ENCODE measurements around the gene OLFML1.

Gene OLFML1

GRCh38 chr11:7533199-7534041 is 48.1 kb downstream of the OLFML1 start:
- no peak for DNase-seq

DNA sequence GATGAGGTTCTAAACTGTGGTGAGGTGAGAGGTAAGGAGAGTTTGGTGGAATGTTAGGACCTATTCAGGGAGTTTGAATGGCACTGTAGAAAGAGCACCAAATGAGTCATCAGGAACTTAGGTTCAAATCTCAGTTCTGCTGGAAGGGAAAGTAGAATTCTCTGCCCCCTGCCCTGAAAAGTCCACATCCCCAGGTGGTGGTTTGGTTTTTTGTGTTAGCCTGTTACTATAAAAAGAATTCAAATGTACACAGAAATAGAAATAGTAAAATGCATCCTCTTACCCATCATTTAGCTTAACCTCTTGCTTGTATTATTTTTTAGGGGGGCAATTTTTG is 48.7 kb downstream of the OLFML1 start:
- no peak for DNase-seq

GRCh38 chr11:7536100-7536499 is 50.8 kb downstream of the OLFML1 start:
- DNase-seq, result no peak

GRCh38 chr11:7537265-7537664 is 52.0 kb downstream of the OLFML1 start:
- DNase-seq, result no peak

- DNase-seq, result no peak
Observed at GRCh38 chr11:7538031-7538430, 52.7 kb downstream of the OLFML1 start.

DNA sequence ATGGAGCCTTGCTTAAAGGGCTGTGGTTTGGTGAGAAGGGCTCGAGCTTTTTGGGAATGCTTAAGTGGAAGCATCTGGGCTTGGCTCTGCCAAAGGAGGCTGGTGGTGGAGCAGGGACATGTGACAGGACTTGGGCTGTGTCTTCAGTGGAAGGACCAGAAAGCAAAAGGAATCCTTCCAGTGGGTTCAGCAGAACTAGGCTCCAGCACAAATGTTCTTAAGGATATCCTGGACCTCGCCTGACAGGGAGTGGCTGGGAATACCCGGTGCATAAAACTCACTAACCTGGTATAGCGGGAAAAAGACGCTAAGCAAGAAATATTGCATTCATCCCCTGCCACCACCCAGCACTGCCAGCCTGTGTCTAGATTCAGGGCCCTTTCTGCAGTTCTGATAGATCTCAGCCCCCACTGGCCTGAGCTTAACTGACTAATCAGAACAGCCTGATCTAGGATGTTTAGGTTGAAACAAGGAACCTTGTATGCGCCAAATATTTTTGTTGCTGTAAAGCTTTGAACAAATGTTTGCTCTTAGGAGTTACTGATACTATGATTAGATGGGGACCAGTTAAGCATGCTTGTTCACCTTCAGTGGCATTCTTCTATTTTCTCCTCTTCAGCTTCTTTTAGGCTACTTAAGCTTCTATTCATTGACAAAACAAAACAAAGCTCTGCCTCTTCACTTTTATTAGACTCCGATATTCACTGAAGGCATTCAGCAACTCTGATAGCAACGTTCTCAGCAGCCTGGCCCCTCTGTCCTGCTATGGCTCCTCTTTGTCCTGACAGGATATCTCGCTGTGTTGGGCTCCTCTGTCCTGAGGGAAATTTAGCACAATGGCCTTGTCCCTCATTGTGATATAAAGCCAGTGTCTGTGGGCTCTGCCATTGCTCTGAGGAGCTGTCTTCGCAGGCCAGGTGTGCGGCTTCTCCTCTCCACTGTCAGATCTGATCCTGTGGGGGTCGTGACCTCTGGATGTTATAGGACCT is 53.5 kb downstream of the OLFML1 start:
- DNase-seq, result no peak

- no peak for DNase-seq
Observed at GRCh38 chr11:7540830-7541555, 55.7 kb downstream of the OLFML1 start.

GRCh38 chr11:7543302-7543701 is 58.0 kb downstream of the OLFML1 start:
- DNase-seq, result no peak

GRCh38 chr11:7544021-7544420 is 58.7 kb downstream of the OLFML1 start:
- DNase-seq, result no peak

GRCh38 chr11:7545611-7546010 is 60.3 kb downstream of the OLFML1 start:
- no peak for DNase-seq

DNA sequence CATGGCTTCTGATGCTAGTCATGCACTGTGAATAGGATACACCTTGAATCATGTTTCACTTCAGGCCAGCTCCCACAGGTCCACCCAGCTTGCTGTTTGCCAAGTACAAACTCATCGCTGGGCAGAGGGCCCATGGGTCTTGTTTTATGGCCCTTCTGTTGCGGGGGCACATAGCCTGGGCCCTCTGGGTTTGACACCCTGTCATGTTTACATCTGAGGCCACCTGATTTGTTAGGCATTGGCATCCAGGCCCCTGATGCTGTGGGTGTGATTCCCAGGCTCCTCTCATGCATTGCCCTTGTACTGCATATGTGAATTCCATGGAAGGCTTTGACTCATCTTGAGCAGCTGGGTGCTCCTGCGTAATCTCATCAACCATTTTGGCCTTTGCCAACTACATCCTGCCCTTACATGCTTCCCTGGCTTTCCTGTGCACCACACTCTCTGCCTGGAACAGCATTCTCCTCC is 61.1 kb downstream of the OLFML1 start:
- no peak for DNase-seq

DNA sequence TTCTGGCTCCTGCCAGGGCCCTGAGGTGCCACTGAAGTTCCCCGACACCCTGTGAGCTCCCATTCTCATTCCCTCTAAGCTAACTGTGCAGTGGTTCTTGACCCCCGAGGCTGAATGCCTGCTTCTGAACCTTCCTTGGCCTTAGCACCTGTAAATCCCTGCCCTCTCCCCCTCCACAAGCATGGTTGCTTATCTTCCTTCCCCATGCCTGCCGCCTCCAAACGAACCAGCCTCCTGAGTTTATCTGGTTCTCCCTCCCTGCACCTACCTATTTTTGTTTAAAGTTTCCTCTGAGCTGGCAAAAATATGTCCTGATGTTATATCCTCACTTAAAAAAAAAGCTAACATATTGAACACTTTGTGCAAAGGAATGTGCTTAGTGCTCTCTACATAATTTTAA is 62.4 kb downstream of the OLFML1 start:
- DNase-seq, result no peak

DNA sequence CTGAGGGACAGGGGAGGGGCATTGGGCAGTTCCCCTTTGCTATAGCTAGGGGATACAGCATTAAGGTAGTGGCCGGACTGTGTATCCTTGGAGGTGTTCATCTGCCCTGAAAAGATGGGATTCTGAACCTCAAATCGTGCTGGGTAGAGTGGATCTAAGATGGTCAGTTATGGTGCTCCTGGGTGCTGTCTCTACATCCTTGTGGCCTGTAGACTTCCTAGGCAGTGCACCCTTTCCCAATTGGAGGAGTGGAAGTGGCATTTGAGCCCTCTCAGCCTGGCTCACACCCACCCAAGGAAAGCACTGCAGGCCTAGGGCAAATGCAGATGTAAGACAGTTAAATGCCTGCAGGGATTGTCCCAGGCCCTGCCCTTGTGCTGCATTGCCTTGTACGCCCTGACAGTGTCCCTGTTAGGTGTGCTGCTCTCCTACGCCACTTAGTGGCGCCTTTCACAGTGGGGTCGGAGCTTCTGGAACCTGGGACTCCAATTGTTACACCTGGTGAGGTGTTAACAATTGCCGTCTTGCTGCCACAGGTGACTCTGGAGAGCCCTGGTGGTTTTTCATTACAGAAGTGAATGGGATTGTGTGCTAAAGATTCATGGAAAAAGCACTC is 63.5 kb downstream of the OLFML1 start:
- no peak for DNase-seq

- DNase-seq, result no peak
Observed at GRCh38 chr11:7549681-7550080, 64.4 kb downstream of the OLFML1 start.

DNA sequence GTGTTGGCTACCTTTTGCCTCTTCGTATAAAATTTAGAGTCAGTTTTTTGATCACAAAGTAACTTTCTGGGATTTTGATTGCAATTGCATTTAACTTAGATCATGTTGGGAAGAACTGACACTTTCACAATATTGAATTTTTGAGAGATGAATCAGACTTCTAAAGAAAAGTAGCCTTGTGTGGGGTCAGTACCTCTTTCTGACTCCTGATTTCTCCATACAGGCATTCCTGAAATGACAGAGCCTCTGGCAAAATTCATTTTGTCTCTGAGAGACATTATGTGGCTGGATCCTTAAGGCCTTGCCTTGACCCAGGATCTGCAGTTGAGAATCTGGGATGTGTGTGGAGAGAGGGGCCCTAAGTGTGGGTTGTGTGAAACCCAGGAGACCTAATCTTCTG is 66.3 kb downstream of the OLFML1 start:
- no peak for DNase-seq

DNA sequence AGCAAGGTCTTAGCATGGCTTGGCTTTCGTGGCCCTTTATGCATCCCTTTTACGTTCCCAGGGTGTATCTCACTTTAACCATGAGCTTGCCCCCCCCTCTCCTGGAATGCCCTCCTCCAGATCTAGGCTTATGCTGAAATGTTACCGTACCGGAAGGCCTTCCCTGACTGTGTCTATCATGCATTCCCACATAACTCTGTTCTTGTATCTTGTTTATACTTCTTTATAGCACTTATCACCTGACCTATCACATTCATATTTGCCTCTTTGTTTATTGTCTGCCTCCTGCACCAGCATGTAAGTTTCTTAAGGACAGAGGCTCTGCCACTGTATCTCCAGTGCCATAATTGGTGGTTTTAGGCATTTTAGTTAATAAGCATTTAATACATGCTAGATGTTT is 67.4 kb downstream of the OLFML1 start:
- no peak for DNase-seq

DNA sequence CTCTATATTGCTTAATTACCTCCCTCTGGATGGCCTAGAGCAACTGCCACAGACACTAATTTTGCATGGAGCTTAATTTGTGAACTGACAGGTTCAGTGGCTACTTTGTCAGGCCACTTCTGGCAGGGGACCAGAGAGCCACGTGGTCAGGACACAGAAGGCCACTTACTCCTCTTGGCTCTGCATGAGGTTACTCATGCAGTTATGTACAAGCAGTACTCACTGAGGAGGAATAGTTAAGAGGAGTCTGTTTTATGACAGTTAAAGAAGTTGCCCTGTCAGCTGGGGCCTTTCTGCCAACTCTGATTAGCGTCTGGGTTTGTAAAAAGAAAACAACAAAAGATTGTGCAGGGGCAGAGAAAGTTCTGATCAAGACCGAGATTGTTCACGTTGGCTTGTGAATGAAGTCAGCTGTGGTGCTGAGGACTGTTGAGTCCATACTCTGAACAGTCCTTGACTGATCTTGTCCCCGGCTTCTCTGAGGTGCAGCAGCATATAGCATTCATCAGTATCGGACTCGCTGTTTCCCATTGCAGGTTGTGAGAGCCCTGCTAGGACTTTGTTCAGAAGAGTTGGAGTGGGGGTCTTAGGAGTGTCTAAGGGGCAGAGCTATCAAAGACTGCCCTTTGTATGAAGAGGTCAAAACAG is 69.9 kb downstream of the OLFML1 start:
- DNase-seq, result no peak

- DNase-seq, result no peak
Observed at GRCh38 chr11:7558046-7558445, 72.7 kb downstream of the OLFML1 start.

DNA sequence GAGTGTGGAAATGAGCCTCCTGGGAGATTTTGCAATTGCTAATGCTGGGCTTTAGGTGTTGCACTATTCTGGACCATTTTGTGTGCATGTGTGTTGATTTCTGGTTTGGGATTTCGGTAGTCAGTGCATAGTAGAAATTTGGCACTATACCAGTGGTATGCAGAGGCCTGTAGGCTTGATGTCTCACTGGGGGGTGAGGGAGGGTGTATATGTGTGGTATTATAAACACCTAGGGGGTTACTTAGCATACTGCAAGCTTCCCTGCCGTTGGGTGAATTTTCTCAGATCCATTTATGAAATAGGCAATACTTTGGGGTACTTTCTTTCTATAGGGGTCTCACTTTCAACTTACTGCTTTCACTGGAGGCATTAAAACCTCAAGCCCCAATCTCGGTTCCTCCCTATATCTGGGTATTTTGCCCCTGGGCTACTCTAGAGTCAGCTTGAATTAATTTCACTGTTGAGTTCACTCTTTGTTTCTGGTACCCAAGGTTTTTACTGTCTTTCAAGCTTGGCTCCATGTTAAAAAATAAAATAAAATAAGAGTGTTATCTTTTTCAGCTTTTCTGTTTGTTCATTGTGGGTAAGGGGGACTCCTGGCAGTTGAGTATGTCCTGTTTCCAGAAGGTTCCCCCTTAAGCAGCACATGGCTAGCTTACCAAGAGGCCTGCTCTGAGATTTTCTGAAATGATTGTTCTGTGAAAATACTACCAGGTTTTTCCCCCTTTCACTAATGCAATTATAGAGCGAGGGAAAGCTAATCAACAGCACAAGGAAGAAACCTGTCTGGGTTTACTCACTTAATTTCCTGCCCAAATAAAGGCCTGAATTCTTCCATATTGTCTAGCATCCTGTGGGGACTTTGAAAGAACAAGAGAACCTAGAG is 74.3 kb downstream of the OLFML1 start:
- no peak for DNase-seq

All from COR-L47 (cell line).